ENCODE data around the gene FGGY.

DNA sequence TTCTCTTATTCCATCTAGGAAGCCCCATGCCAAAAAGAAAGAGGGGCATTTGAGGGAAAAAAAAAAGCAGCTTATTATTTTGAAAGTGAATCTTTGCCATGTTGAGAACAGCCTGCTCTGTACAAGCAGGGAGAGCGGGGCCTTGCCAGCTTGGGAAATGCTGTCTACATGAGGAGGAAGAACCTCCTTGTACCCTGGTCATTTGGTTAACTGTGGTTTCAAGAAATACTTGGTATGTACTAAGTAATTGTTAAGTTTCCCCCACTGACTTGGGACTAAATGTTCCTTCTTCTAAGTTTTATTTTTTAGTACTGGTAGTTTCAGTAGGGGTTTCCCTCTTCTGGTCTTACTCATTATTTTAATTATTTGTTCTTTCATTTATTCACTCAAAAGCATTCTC lies 373.8 kb downstream of the FGGY start:
- TF ChIP-seq CTCF (IDR thresholded peaks at IDR 0.05; ENCODE audit: insufficient read depth, low read length, poor library complexity, severe bottlenecking) (no peak), EZH2phosphoT487 (conservative IDR thresholded peaks at IDR 0.05; ENCODE audit: low read length) (no peak)
